GM18508 (cell line): ENCODE data around the gene PCIF1.
"Not testable (repeated sequence)": the region's sequence is repeated elsewhere in the genome, so short reads cannot be mapped to it uniquely, and the experiment has no call there.

Experiments used
- ATAC-seq: cut with Tn5 transposase; IDR thresholded peaks from one replicate; pipeline ENCODE4 v1.9.1; 2021; ENCODE audit warnings: moderate number of reproducible peaks; ENCODE audit not compliant: insufficient read depth, unreplicated experiment

The PCIF1 gene

GRCh38 chr20:45934586-45935415 is at the start of gene PCIF1:
TSS of gene PCIF1 (plus strand) at chr20:45934683. CDS start at chr20:45939000, 4,317 bp downstream.
- ATAC-seq = no peak

- ATAC-seq = no peak
Measured at GRCh38 chr20:45886590-45887345, 47.7 kb upstream of the PCIF1 start.

GRCh38 chr20:45887346-45887715 is 47.2 kb upstream of the PCIF1 start, which contains the start of gene SPATA25:
TSS of gene SPATA25 (minus strand) at chr20:45887622. CDS start at chr20:45887590, 32 bp downstream.
- ATAC-seq = no peak

- no peak for ATAC-seq
Measured at GRCh38 chr20:45888681-45889080, 45.8 kb upstream of the PCIF1 start.

GRCh38 chr20:45890077-45890984 is 44.2 kb upstream of the PCIF1 start:
- ATAC-seq = no peak

GRCh38 chr20:45890985-45891983 is 43.2 kb upstream of the PCIF1 start, which contains the start of the genes CTSA and NEURL2:
TSS of gene CTSA (plus strand) at chr20:45891335. CDS start at chr20:45891569, 234 bp downstream.
TSS of gene NEURL2 (minus strand) at chr20:45891208. CDS start at chr20:45890991, 217 bp downstream.
- peak; percentile 38 for ATAC-seq

- no peak for ATAC-seq
Measured at GRCh38 chr20:45892049-45892825, 42.2 kb upstream of the PCIF1 start.

- ATAC-seq = no peak
Measured at GRCh38 chr20:45892828-45893500, 41.5 kb upstream of the PCIF1 start.

GRCh38 chr20:45893831-45894230 is 40.7 kb upstream of the PCIF1 start:
- ATAC-seq = no peak

- no peak for ATAC-seq
Measured at GRCh38 chr20:45894797-45895196, 39.7 kb upstream of the PCIF1 start.

GRCh38 chr20:45896641-45897161 is 37.8 kb upstream of the PCIF1 start:
- no peak for ATAC-seq

GRCh38 chr20:45897289-45897688 is 37.2 kb upstream of the PCIF1 start:
- no peak for ATAC-seq

GRCh38 chr20:45897692-45898091 is 36.8 kb upstream of the PCIF1 start:
- ATAC-seq = no peak

- no peak for ATAC-seq
Measured at GRCh38 chr20:45898285-45898684, 36.2 kb upstream of the PCIF1 start.

GRCh38 chr20:45899046-45899835 is 35.2 kb upstream of the PCIF1 start:
- ATAC-seq = no peak

- ATAC-seq = not testable (repeated sequence)
Measured at GRCh38 chr20:45901332-45901731, 33.2 kb upstream of the PCIF1 start.
